ENCODE results near the gene TMEM150B. TPM values are rescaled to one million over a fixed set of nuclear protein-coding genes. Genes with fewer than 3 reads are reported as not detected.

Gene TMEM150B
- 0.76 TPM for total RNA-seq
- 2.0 TPM for polyA plus RNA-seq
- long read RNA-seq, donor 1 = 0 reads
- long read RNA-seq, donor 2, partial matches to known transcripts = 27 of 27 reads
- long read RNA-seq, donor 2, other reads (novel, unspliced or antisense) = 0 of 27 reads
- long read RNA-seq, donor 3 = 0 reads
- long read RNA-seq, donor 4 = 0 reads
- long read RNA-seq, donor 5 = 0 reads
- long read RNA-seq, donor 6 = 0 reads
- long read RNA-seq, donor 7, partial matches to known transcripts = 4,748 of 4,812 reads
- long read RNA-seq, donor 7, other reads (novel, unspliced or antisense) = 64 of 4,812 reads
- long read RNA-seq, donor 8 = 0 reads
- long read RNA-seq, donor 9 = 0 reads
- long read RNA-seq, donor 10 = 0 reads

GRCh38 chr19:55325172-55325571 lies at the start of gene TMEM150B:
Gene TMEM150B, minus strand, starts transcription at chr19:55325341. Its CDS starts 4,305 bp downstream, at chr19:55321036.
- 55% methylated on average over 14 of the region's 14 CpGs for WGBS
- DNase-seq (ENCODE audit: low read depth in 6 of 9, low spot score in 9 of 9) = no peak
- H3K4me1 ChIP-seq (ENCODE audit: control insufficient read depth in 2 of 2, insufficient read depth in 2 of 2, low read length in 2 of 2) = peaks cover 0 to 19% of the 10 kb centered on the region in 2 donors
- H3K9me3 ChIP-seq (ENCODE audit: control insufficient read depth in 2 of 2, insufficient read depth in 1 of 2, low read length in 1 of 2) = no peaks in the 10 kb centered on the region
- no peaks in the 10 kb centered on the region for H3K27me3 ChIP-seq (ENCODE audit: control insufficient read depth in 2 of 2, insufficient read depth in 1 of 2, low read length in 1 of 2)
- no peaks in the 10 kb centered on the region for H3K36me3 ChIP-seq (ENCODE audit: control insufficient read depth in 2 of 2, insufficient read depth in 2 of 2, low read length in 1 of 2)
- no peak within 1 kb of the TSS for H3K4me3 ChIP-seq (ENCODE audit: low read length in 2 of 2)
- H3K27ac ChIP-seq (ENCODE audit: low read depth in 1 of 2, low read length in 1 of 2) = peak within 1 kb of the TSS; percentile 5 to 17

- DNase-seq (ENCODE audit: low read depth in 6 of 9, low spot score in 9 of 9) = no peak
- no peak overlapping the region for H3K27ac ChIP-seq (ENCODE audit: low read depth in 1 of 2, low read length in 1 of 2)
- peaks cover 38 to 98% of the 10 kb centered on the region in 2 donors for H3K27me3 ChIP-seq (ENCODE audit: control insufficient read depth in 2 of 2, insufficient read depth in 1 of 2, low read length in 1 of 2)
- H3K4me1 ChIP-seq (ENCODE audit: control insufficient read depth in 2 of 2, insufficient read depth in 2 of 2, low read length in 2 of 2) = peaks cover 2 to 13% of the 10 kb centered on the region in 2 donors
- 30% methylated on average over 31 of the region's 31 CpGs for WGBS
- H3K9me3 ChIP-seq (ENCODE audit: control insufficient read depth in 2 of 2, insufficient read depth in 1 of 2, low read length in 1 of 2) = no peaks in the 10 kb centered on the region
- no peak overlapping the region for H3K4me3 ChIP-seq (ENCODE audit: low read length in 2 of 2)
- no peaks in the 10 kb centered on the region for H3K36me3 ChIP-seq (ENCODE audit: control insufficient read depth in 2 of 2, insufficient read depth in 2 of 2, low read length in 1 of 2)
Measured at GRCh38 chr19:55373993-55374757, 49.0 kb upstream of the TMEM150B start.

GRCh38 chr19:55373306-55373992 lies 48.3 kb upstream of the TMEM150B start:
- Histone ChIP-seq H3K9me3 (ENCODE audit: control insufficient read depth in 2 of 2, insufficient read depth in 1 of 2, low read length in 1 of 2) (no peaks in the 10 kb centered on the region), H3K27me3 (ENCODE audit: control insufficient read depth in 2 of 2, insufficient read depth in 1 of 2, low read length in 1 of 2) (peaks cover 45 to 98% of the 10 kb centered on the region in 2 donors), H3K4me3 (ENCODE audit: low read length in 2 of 2) (no peak overlapping the region), H3K36me3 (ENCODE audit: control insufficient read depth in 2 of 2, insufficient read depth in 2 of 2, low read length in 1 of 2) (no peaks in the 10 kb centered on the region), H3K4me1 (ENCODE audit: control insufficient read depth in 2 of 2, insufficient read depth in 2 of 2, low read length in 2 of 2) (peaks cover 3 to 15% of the 10 kb centered on the region in 2 donors), H3K27ac (ENCODE audit: low read depth in 1 of 2, low read length in 1 of 2) (no peak overlapping the region)
- WGBS = 62% methylated on average over 9 of the region's 9 CpGs
- no peak for DNase-seq (ENCODE audit: low read depth in 6 of 9, low spot score in 9 of 9)

GRCh38 chr19:55372316-55373081 lies 47.4 kb upstream of the TMEM150B start:
- DNase-seq (ENCODE audit: low read depth in 6 of 9, low spot score in 9 of 9) = no peak
- Histone ChIP-seq H3K4me1 (ENCODE audit: control insufficient read depth in 2 of 2, insufficient read depth in 2 of 2, low read length in 2 of 2) (peaks cover 3 to 15% of the 10 kb centered on the region in 2 donors), H3K27me3 (ENCODE audit: control insufficient read depth in 2 of 2, insufficient read depth in 1 of 2, low read length in 1 of 2) (peaks cover 51 to 98% of the 10 kb centered on the region in 2 donors), H3K36me3 (ENCODE audit: control insufficient read depth in 2 of 2, insufficient read depth in 2 of 2, low read length in 1 of 2) (no peaks in the 10 kb centered on the region), H3K27ac (ENCODE audit: low read depth in 1 of 2, low read length in 1 of 2) (no peak overlapping the region), H3K4me3 (ENCODE audit: low read length in 2 of 2) (no peak overlapping the region), H3K9me3 (ENCODE audit: control insufficient read depth in 2 of 2, insufficient read depth in 1 of 2, low read length in 1 of 2) (no peaks in the 10 kb centered on the region)
- 39% methylated on average over 24 of the region's 24 CpGs for WGBS

GRCh38 chr19:55370305-55370988 lies 45.3 kb upstream of the TMEM150B start, which contains the start of gene IL11:
Gene IL11, minus strand, starts transcription at chr19:55370463. Its CDS starts 153 bp downstream, at chr19:55370310.
- 14% methylated on average over 32 of the region's 32 CpGs for WGBS
- H3K27me3 ChIP-seq (ENCODE audit: control insufficient read depth in 2 of 2, insufficient read depth in 1 of 2, low read length in 1 of 2) = peaks cover 47 to 97% of the 10 kb centered on the region in 2 donors
- peaks cover 3 to 12% of the 10 kb centered on the region in 2 donors for H3K4me1 ChIP-seq (ENCODE audit: control insufficient read depth in 2 of 2, insufficient read depth in 2 of 2, low read length in 2 of 2)
- no peaks in the 10 kb centered on the region for H3K9me3 ChIP-seq (ENCODE audit: control insufficient read depth in 2 of 2, insufficient read depth in 1 of 2, low read length in 1 of 2)
- peak within 1 kb of the TSS in 1 of 2 donors; percentile 34 for H3K4me3 ChIP-seq (ENCODE audit: low read length in 2 of 2)
- no peak for DNase-seq (ENCODE audit: low read depth in 6 of 9, low spot score in 9 of 9)
- no peak within 1 kb of the TSS for H3K27ac ChIP-seq (ENCODE audit: low read depth in 1 of 2, low read length in 1 of 2)
- no peaks in the 10 kb centered on the region for H3K36me3 ChIP-seq (ENCODE audit: control insufficient read depth in 2 of 2, insufficient read depth in 2 of 2, low read length in 1 of 2)

GRCh38 chr19:55369653-55370304 lies 44.6 kb upstream of the TMEM150B start:
- no peak overlapping the region for H3K27ac ChIP-seq (ENCODE audit: low read depth in 1 of 2, low read length in 1 of 2)
- H3K36me3 ChIP-seq (ENCODE audit: control insufficient read depth in 2 of 2, insufficient read depth in 2 of 2, low read length in 1 of 2) = no peaks in the 10 kb centered on the region
- DNase-seq (ENCODE audit: low read depth in 6 of 9, low spot score in 9 of 9) = no peak
- H3K4me1 ChIP-seq (ENCODE audit: control insufficient read depth in 2 of 2, insufficient read depth in 2 of 2, low read length in 2 of 2) = peaks cover 3 to 12% of the 10 kb centered on the region in 2 donors
- peaks cover 47 to 95% of the 10 kb centered on the region in 2 donors for H3K27me3 ChIP-seq (ENCODE audit: control insufficient read depth in 2 of 2, insufficient read depth in 1 of 2, low read length in 1 of 2)
- H3K9me3 ChIP-seq (ENCODE audit: control insufficient read depth in 2 of 2, insufficient read depth in 1 of 2, low read length in 1 of 2) = no peaks in the 10 kb centered on the region
- H3K4me3 ChIP-seq (ENCODE audit: low read length in 2 of 2) = peak overlapping the region in 1 of 2 donors; percentile 34
- 3% methylated on average over 59 of the region's 59 CpGs for WGBS

GRCh38 chr19:55368701-55369563 lies 43.8 kb upstream of the TMEM150B start:
- Histone ChIP-seq H3K36me3 (ENCODE audit: control insufficient read depth in 2 of 2, insufficient read depth in 2 of 2, low read length in 1 of 2) (no peaks in the 10 kb centered on the region), H3K27ac (ENCODE audit: low read depth in 1 of 2, low read length in 1 of 2) (no peak overlapping the region), H3K4me1 (ENCODE audit: control insufficient read depth in 2 of 2, insufficient read depth in 2 of 2, low read length in 2 of 2) (peaks cover 3 to 12% of the 10 kb centered on the region in 2 donors), H3K27me3 (ENCODE audit: control insufficient read depth in 2 of 2, insufficient read depth in 1 of 2, low read length in 1 of 2) (peaks cover 42 to 92% of the 10 kb centered on the region in 2 donors), H3K4me3 (ENCODE audit: low read length in 2 of 2) (peak overlapping the region in 1 of 2 donors; percentile 34), H3K9me3 (ENCODE audit: control insufficient read depth in 2 of 2, insufficient read depth in 1 of 2, low read length in 1 of 2) (no peaks in the 10 kb centered on the region)
- 16% methylated on average over 54 of the region's 54 CpGs for WGBS
- DNase-seq (ENCODE audit: low read depth in 6 of 9, low spot score in 9 of 9) = no peak
